Hepatocyte (in vitro differentiated cells): ENCODE measurements around the gene CD8B2.
"Not testable (repeated sequence)": the region's sequence is repeated elsewhere in the genome, so short reads cannot be mapped to it uniquely, and the experiment has no call there.

Source experiments
- CTCF ChIP-seq: fragments of 200-600 bp; sonication (generic); IDR thresholded peaks from 2 replicates; pipeline ENCODE4 v1.5.1; 2016; ENCODE audit warnings: antibody characterized with exemption, mild to moderate bottlenecking; ENCODE audit not compliant: poor library complexity
- EZH2 ChIP-seq: fragments of 200-600 bp; sonication (generic); IDR thresholded peaks from 2 replicates; pipeline ENCODE4 v1.6.1; 2016; ENCODE audit warnings: antibody characterized with exemption, mild to moderate bottlenecking, borderline replicate concordance
- EZH2phosphoT487 ChIP-seq: fragments of 200-600 bp; sonication (generic); IDR thresholded peaks from one replicate; pipeline ENCODE4 v1.6.1; 2018; ENCODE audit warnings: antibody characterized with exemption, mild to moderate bottlenecking, low read depth, moderate library complexity; ENCODE audit not compliant: unreplicated experiment, severe bottlenecking

- TF ChIP-seq EZH2, CTCF, EZH2phosphoT487: not testable (repeated sequence)
These were observed 9.5 kb upstream of the CD8B2 start for GRCh38 chr2:106477647-106478046.
